ENCODE data around the gene MAPK10.

The MAPK10 gene

GRCh38 chr4:86129546-86129945 is 230.3 kb downstream of the MAPK10 start:
- TF ChIP-seq CTCF (IDR thresholded peaks at IDR 0.05; ENCODE audit: extremely low read depth, missing control alignments), result no peak
- no peak for DNase-seq (ENCODE audit: low spot score)

GRCh38 chr4:86122404-86122803 is 237.4 kb downstream of the MAPK10 start:
- TF ChIP-seq CTCF (IDR thresholded peaks at IDR 0.05; ENCODE audit: extremely low read depth, missing control alignments), result no peak
- no peak for DNase-seq (ENCODE audit: low spot score)

- no peak for TF ChIP-seq CTCF (IDR thresholded peaks at IDR 0.05; ENCODE audit: extremely low read depth, missing control alignments)
- DNase-seq (ENCODE audit: low spot score), result no peak
Observed at GRCh38 chr4:86118711-86119110, 241.1 kb downstream of the MAPK10 start.

GRCh38 chr4:86117705-86118302 is 242.0 kb downstream of the MAPK10 start:
- DNase-seq (ENCODE audit: low spot score), result no peak
- TF ChIP-seq CTCF (IDR thresholded peaks at IDR 0.05; ENCODE audit: extremely low read depth, missing control alignments), result no peak

GRCh38 chr4:86114563-86114962 is 245.3 kb downstream of the MAPK10 start:
- DNase-seq (ENCODE audit: low spot score), result no peak
- TF ChIP-seq CTCF (IDR thresholded peaks at IDR 0.05; ENCODE audit: extremely low read depth, missing control alignments), result no peak

GRCh38 chr4:86108834-86109233 is 251.0 kb downstream of the MAPK10 start:
- no peak for DNase-seq (ENCODE audit: low spot score)
- TF ChIP-seq CTCF (IDR thresholded peaks at IDR 0.05; ENCODE audit: extremely low read depth, missing control alignments), result no peak

- no peak for TF ChIP-seq CTCF (IDR thresholded peaks at IDR 0.05; ENCODE audit: extremely low read depth, missing control alignments)
Observed at GRCh38 chr4:86108137-86108536, 251.7 kb downstream of the MAPK10 start.

More at GRCh38 chr4:86108137-86108536, 251.7 kb downstream of the MAPK10 start:
- DNase-seq (ENCODE audit: low spot score), result no peak
